Kidney epithelial cell (primary cell): Measurements from ENCODE around the gene XRCC2. TPM values are rescaled to one million over a fixed set of nuclear protein-coding genes. Genes with fewer than 3 reads are reported as not detected.
A peak's percentile ranks its signal among the peaks of the same experiment; 100 is the strongest.
"Not testable (repeated sequence)": the region's sequence is repeated elsewhere in the genome, so short reads cannot be mapped to it uniquely, and the experiment has no call there.

Experiments
- DNase-seq: peaks from one replicate; pipeline ENCODE4 v3.0.0-alpha.2; 2010; ENCODE audit warnings: low read depth
- H3K27me3 ChIP-seq: 2 replicates; pipeline ENCODE4 v1.6.0; 2011; ENCODE audit warnings: low read length; ENCODE audit not compliant: control insufficient read depth, insufficient read depth
- H3K36me3 ChIP-seq: 2 replicates; pipeline ENCODE4 v1.5.1; 2011; ENCODE audit warnings: low read length; ENCODE audit not compliant: control insufficient read depth, insufficient read depth
- H3K4me3 ChIP-seq: 2 replicates; pipeline ENCODE4 v1.5.1; 2011; ENCODE audit warnings: low read depth, mild to moderate bottlenecking, control low read depth, low read length
- CTCF ChIP-seq: IDR thresholded peaks from 2 replicates; pipeline ENCODE4 v1.5.1; 2011; ENCODE audit warnings: mild to moderate bottlenecking, moderate library complexity, low read length, control low read depth, inconsistent platforms; ENCODE audit not compliant: insufficient read depth, poor library complexity, severe bottlenecking
- total RNA-seq: library from RNA; depleted of rRNA; stranded (reverse); fragments of >200 nt; gene quantifications from 2 replicates; pipeline ENCODE4 v1.2.3, GENCODE V29; 2015

Gene XRCC2
- 2.1 and 3.2 TPM in 2 replicates for total RNA-seq

- DNase-seq = peak; percentile 49
- peak within 1 kb of the TSS; percentile 64 for H3K4me3 ChIP-seq
- H3K36me3 ChIP-seq = no peaks in the 10 kb centered on the region
- no peaks in the 10 kb centered on the region for H3K27me3 ChIP-seq
- no peak for TF ChIP-seq CTCF
Observed at GRCh38 chr7:152675759-152676636, at the start of gene XRCC2. Gene XRCC2, minus strand, starts transcription at chr7:152676141. Its CDS starts 62 bp downstream, at chr7:152676079.

- no peaks in the 10 kb centered on the region for H3K27me3 ChIP-seq
- no peak for DNase-seq
- no peaks in the 10 kb centered on the region for H3K36me3 ChIP-seq
- TF ChIP-seq CTCF = no peak
- H3K4me3 ChIP-seq = no peak overlapping the region
Observed at GRCh38 chr7:152723364-152723763, 47.4 kb upstream of the XRCC2 start.

- H3K4me3 ChIP-seq, H3K27me3 ChIP-seq, DNase-seq, H3K36me3 ChIP-seq: not testable (repeated sequence)
Observed at GRCh38 chr7:152712412-152713042, 36.6 kb upstream of the XRCC2 start.

GRCh38 chr7:152711444-152711944 lies 35.6 kb upstream of the XRCC2 start:
- no peak for DNase-seq
- Histone ChIP-seq H3K27me3 (no peaks in the 10 kb centered on the region), H3K4me3 (no peak overlapping the region), H3K36me3 (no peaks in the 10 kb centered on the region)
- no peak for TF ChIP-seq CTCF

- DNase-seq = no peak
- no peak for TF ChIP-seq CTCF
- Histone ChIP-seq H3K36me3 (no peaks in the 10 kb centered on the region), H3K27me3 (no peaks in the 10 kb centered on the region), H3K4me3 (no peak overlapping the region)
Observed at GRCh38 chr7:152710153-152710442, 34.2 kb upstream of the XRCC2 start.

- no peak for TF ChIP-seq CTCF
- Histone ChIP-seq H3K4me3 (no peak overlapping the region), H3K36me3 (no peaks in the 10 kb centered on the region), H3K27me3 (no peaks in the 10 kb centered on the region)
- DNase-seq = no peak
Observed at GRCh38 chr7:152709287-152710152, 33.6 kb upstream of the XRCC2 start.
